Islet precursor cell (in vitro differentiated cells): ENCODE data around the gene SCN1B.

Source experiments
- DNase-seq: peaks from one replicate; pipeline ENCODE4 v3.0.0-alpha.2; 2018

SCN1B gene

GRCh38 chr19:35079826-35080225, 49.6 kb downstream of the SCN1B start:
- no peak for DNase-seq

DNA sequence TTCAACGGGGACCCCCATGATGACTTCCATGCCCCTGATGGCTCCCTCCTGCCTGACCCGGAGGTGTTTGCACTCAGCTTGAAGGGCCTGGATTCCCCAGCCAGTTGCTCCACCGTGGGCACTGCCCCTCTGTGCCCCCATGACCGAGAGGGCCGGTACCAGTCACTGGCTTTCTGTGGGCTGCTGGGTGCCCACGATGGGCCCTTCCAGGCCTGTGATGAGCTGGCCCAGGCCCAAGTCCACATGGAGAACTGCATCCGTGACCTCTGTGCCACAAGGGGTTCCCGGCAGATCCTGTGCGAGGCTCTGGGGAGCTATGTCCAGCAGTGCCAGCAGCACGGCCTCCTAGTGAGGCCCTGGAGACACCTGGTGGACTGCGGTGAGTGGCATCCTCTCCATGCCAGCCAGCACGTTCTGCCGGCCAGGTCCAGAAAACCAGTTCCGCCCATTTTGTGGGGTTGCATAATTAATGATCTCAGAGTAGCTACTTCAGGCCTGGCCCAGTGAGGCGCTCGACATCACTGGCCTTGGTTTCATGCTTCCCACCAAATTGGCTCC, 50.4 kb downstream of the SCN1B start:
- no peak for DNase-seq

GRCh38 chr19:35081201-35081600, 50.9 kb downstream of the SCN1B start:
- no peak for DNase-seq

- DNase-seq, result peak; percentile 85
Observed at GRCh38 chr19:35083691-35084508, 53.6 kb downstream of the SCN1B start.

GRCh38 chr19:35084509-35084762, 54.2 kb downstream of the SCN1B start:
- DNase-seq, result no peak

- DNase-seq, result no peak
Observed at GRCh38 chr19:35085947-35086346, 55.7 kb downstream of the SCN1B start.

DNA sequence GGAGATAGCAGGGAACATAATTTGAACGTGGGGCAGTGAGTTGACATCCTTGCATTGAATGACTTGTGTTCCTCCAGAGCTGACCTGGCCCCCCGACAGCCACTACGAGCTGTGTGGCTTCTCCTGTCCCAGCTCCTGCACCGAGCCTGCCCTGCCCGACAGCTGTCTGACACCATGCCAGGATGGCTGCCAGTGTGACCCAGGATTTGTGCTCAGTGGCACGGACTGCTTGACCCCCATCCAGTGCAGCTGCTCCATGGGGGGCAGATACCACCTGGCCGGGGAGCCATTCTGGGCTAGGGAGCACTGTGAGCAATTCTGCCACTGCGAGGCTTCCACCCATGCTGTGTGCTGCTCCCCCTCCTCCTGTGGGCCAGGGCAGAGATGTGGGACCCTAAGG, 56.2 kb downstream of the SCN1B start:
- no peak for DNase-seq

DNA sequence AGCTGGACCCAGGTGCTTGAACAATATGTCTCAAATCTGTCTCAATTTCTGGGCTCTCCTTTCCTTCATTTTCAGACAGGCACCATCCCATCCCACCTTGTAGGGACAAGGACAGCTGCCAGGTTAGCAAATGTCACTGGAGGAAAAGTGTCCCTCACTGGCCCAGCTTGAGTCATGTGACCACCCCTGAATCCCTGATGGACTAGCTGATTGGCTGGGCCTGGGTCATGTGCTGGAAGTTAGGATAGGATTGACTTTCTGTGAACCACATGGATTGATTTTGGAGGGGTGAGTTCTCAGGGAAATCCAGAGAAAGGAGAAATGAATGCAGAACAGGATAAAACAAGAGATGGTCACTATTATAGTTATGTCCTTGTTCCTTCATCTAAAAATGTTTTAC, 57.1 kb downstream of the SCN1B start:
- DNase-seq, result no peak

- DNase-seq, result peak; percentile 93
Observed at GRCh38 chr19:35088131-35088913, 58.1 kb downstream of the SCN1B start.

DNA sequence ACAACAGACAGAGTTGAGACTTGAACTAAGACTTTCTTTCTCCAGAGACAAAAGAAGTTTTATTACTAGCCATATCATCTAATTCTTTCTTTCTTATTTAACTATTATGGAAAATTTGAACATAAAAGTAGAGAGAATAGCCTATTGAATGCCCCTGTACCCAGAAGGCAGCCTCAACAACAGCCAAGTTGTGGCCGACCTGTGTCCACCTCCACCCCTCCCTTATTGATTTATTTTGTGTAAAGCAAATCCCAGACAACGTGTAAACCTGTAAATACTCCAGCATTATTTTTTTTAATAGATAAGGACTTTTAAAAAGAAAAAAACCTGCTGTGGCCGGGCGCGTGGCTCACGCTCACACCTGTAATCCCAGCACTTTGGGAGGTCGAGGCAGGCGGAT, 59.3 kb downstream of the SCN1B start:
- no peak for DNase-seq
